ENCODE results near the gene TMOD1. TPM values are rescaled to one million over a fixed set of nuclear protein-coding genes. Genes with fewer than 3 reads are reported as not detected.

The TMOD1 gene
- total RNA-seq, 4 donors from 2014 or later: 1.8 to 4.9 (median 2.9) TPM

GRCh38 chr9:97638666-97639065 is 137.2 kb downstream of the TMOD1 start:
- intact Hi-C loops (cut with DNase I; ENCODE audit: low total_unique reads): no loop called here
- no peak overlapping the region for H3K4me3 ChIP-seq (ENCODE audit: low read depth, poor library complexity, severe bottlenecking)
- TF ChIP-seq POLR2A (IDR thresholded peaks at IDR 0.05): no peak
- TF ChIP-seq CTCF (IDR thresholded peaks at IDR 0.05): no peak
- WGBS, 2 donors: 72 to 75% methylated on average over 3 of the region's 3 CpGs
- no peak for DNase-seq (ENCODE audit: low spot score in 2 of 2)

- no peak overlapping the region for H3K4me3 ChIP-seq (ENCODE audit: low read depth, poor library complexity, severe bottlenecking)
- intact Hi-C loops (cut with DNase I; ENCODE audit: low total_unique reads): no loop called here
- 96 to 98% methylated on average over 2 of the region's 2 CpGs for WGBS, 2 donors
- no peak for DNase-seq (ENCODE audit: low spot score in 2 of 2)
- no peak for TF ChIP-seq POLR2A (IDR thresholded peaks at IDR 0.05)
- TF ChIP-seq CTCF (IDR thresholded peaks at IDR 0.05): no peak
Observed at GRCh38 chr9:97640325-97640724, 138.9 kb downstream of the TMOD1 start.

DNA sequence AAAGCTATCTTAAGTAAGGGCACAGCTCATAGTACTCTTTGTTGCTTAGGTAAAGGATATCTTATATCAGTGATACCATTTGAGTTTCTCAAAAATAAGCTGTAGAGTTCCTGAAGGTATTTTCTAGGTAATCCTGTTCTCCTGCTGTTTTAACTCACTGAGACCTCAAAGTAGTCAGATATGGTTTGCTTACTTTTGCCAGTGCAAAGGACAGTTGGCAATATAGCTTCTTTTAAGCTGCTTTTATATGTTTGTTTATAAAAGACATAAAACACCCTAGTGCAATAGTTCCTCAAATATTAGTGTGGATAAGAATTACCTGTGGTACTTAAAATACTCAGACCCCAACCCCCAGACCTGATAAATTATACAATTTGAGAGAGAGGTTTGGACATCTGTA is 144.3 kb downstream of the TMOD1 start:
- H3K4me3 ChIP-seq (ENCODE audit: low read depth, poor library complexity, severe bottlenecking): no peak overlapping the region
- TF ChIP-seq POLR2A (IDR thresholded peaks at IDR 0.05) (no peak), CTCF (IDR thresholded peaks at IDR 0.05) (no peak)
- DNase-seq (ENCODE audit: low spot score in 2 of 2): no peak
- intact Hi-C loops (cut with DNase I; ENCODE audit: low total_unique reads): no loop called here

- 93 to 95% methylated on average over 5 of the region's 5 CpGs for WGBS, 2 donors
- no peak for DNase-seq (ENCODE audit: low spot score in 2 of 2)
- TF ChIP-seq POLR2A (IDR thresholded peaks at IDR 0.05) (no peak), CTCF (IDR thresholded peaks at IDR 0.05) (no peak)
- no peak overlapping the region for H3K4me3 ChIP-seq (ENCODE audit: low read depth, poor library complexity, severe bottlenecking)
- intact Hi-C loops (cut with DNase I; ENCODE audit: low total_unique reads): no loop called here
Observed at GRCh38 chr9:97647996-97648395, 146.5 kb downstream of the TMOD1 start.

Other genes starting within 250 kb of the TMOD1 start
- gene CCDC180, start 194.0 kb upstream of the TMOD1 start, total RNA-seq: 1 to 10 TPM in 3 of 4 donors, under 1 TPM in 1; 0.08 to 5.2 (median 3.4) TPM
- gene TDRD7, start 89.6 kb upstream of the TMOD1 start, total RNA-seq: 1 to 10 TPM; 3.6 to 8.2 (median 6.4) TPM
- gene TSTD2, start 131.7 kb downstream of the TMOD1 start, total RNA-seq: 10 to 100 TPM; 10.1 to 15.4 (median 13.2) TPM
- gene NCBP1, start 132.2 kb downstream of the TMOD1 start, total RNA-seq: 10 to 100 TPM in 3 of 4 donors, 1 to 10 TPM in 1; 9.7 to 17.2 (median 11.5) TPM
- 10 to 100 TPM in 3 of 4 donors, 1 to 10 TPM in 1; 9.7 to 16.5 (median 14.1) TPM for gene XPA, start 195.7 kb downstream of the TMOD1 start, total RNA-seq